HuH-7 (cell line): ENCODE data around the gene NTN1.

ENCODE experiments used
- DNase-seq: peaks from one replicate; pipeline ENCODE4 v3.0.0; 2011; ENCODE audit warnings: low spot score

Gene NTN1

DNA sequence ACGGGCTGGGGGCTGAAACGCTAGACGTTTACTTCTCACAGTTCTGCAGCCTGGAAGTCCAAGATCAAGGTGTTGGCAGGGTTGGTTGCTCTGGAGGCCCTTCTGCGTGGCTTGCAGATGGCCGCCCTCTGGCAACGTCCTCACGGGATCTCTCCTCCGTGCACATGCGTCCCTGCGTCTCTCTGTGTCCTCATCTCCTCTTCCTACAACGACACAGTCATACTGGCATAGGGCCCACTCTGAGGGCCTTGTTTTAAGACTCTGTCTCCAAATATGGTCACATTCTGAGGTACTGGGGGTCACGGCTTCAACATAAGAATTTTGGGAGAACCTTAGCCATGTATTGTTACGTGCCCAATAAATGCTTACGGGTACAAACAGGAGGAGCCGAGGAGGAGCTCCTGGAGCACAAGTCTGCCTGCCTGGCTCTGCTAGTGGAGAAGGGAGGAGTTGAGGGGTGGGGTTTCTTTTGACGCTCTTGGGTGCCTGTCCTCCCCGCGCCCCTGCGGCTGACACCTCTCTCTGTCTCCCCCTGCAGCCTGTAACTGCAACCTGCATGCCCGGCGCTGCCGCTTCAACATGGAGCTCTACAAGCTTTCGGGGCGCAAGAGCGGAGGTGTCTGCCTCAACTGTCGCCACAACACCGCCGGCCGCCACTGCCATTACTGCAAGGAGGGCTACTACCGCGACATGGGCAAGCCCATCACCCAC lies 141.1 kb downstream of the NTN1 start:
- DNase-seq = no peak

DNA sequence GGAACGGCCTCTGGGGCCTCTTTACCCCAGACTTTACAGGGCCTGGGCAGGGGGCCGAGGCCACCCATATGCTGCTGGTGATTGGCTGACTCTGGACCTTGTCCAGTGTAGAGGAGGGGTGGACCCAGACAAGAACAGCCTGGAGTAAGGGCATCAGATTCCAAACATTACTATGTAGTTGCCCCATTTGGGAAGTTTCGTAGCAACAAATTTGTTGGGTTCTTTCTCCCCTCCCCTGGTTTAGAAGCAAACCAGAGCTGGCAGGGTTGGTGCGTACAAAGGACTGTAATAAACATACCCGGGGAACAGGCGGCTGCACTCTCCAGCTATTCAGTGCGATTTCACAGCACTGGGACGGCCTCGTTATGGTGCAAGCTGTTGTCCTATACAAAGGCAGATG lies 145.5 kb downstream of the NTN1 start:
- DNase-seq = peak; percentile 50

DNA sequence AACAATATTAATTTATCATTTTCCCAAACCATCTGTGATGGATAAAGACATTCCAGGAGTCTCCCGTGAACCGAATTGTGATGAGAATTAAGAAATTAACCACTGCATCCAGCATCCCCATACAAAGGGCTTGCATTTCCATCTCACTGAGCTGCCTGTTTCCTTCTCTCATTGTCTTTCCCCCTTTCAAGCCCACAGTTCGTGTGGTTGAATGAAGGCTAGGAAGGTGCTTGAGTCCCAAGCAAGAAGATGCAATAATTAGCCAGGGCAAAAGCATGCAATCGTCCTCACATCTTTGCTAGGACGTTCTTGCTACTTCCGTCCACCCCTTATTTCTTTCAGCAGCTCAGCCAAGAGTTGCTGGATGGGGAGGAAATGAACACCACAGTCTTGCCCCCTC lies 146.1 kb downstream of the NTN1 start:
- DNase-seq = no peak

DNA sequence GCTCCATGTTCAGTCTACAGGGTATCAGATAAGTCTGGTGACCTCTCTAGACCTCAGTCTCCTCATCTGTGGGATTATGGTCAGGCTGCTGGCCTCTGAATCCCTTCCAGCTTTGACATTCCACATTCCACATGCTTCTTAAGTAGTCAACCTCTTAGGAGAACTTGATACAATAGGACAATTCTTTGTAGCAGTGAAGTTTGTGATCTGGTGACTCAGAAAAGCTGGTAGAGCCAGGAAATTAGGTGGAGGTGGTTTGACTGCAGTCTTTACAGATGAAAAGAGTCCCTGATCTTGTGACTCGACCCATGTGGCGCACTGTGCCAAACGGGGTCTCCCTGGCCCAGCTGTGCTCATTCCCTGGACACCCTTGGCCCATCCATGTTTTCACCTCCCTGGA lies 147.8 kb downstream of the NTN1 start:
- DNase-seq = no peak

DNA sequence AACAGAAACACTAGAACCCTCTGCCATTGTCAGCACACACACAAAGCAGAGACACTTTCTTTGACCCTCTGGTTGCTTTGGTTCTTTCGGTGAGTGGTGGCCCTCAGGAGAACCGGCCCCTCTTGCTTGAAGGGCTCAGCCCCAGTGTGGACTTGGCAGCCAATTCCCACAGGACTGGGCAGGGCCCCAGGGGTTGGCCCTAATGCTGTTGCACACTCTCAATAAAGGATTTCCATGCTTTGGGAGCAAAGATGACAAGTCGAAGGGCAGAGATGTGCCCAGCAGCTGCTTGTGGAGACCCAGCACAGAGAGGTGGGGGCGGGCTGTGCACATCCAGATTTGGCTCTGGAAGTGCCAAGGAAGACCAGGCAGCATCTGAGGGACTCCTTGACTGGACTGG lies 149.0 kb downstream of the NTN1 start:
- DNase-seq = no peak

DNA sequence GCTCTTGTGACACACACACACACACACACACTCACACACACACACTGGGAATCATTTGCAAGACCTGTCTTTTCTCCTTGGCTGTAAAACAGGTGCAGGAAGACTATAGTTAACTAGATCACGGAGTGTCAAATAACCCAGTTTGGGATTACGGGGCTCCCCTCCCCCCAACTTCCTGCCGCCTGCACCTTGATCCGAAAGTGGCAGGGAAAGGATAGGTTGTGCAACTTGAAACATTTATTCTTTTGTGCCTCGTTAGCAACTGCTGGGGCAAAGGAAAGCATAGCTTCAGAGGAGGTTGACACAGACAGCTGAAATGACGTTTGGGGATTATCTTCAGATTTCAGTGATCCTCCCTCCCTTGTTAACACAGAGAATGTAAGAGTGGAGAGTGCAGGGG lies 149.5 kb downstream of the NTN1 start:
- no peak for DNase-seq

DNA sequence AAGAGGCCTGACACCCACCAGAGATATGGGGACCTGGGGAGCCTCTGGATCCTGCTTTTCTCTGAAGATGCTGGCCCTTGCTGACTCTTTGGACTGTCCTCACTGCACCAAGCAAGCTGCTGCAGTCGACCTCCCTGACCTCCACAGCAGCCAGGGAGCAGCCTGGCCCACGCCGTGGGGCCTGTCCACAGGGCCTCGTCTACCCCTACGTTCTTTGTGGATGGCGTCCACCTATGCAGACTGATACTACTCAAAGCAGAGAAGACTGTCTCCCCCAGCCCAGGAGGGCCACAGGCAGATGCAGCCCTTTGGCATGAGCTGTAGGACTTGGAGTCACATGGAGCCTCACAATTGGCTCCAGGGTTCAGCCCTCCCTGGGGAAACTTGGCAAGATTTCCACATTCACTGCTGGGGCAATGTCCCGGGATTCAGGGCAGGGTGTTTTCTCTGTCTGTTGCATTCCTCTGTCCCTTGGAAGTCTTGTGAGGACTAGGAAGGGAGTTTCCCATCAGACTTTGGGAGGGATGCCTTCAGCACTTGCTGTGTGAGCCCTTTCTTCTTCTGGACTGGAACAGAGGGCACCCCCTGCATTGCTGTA lies 152.2 kb downstream of the NTN1 start:
- no peak for DNase-seq

DNA sequence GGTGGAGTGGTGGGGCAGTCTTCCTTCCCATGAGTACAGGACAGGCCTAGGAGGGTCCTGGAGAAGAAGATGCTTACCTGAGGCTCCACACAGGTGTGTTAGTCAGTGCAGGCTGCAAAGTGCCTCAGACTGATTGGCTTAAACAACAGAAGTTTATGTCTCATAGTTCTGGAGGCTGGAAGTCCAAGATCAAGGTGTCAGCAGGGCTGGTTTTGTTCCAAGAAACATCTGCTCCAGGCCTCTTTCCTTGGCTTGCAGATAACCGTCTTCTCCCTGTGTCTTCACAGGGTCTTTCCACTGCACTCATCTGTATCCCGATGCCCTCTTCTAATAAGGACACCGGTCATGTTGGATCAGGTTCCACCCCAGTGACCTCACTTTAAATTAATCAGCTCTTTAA lies 153.0 kb downstream of the NTN1 start:
- no peak for DNase-seq

DNA sequence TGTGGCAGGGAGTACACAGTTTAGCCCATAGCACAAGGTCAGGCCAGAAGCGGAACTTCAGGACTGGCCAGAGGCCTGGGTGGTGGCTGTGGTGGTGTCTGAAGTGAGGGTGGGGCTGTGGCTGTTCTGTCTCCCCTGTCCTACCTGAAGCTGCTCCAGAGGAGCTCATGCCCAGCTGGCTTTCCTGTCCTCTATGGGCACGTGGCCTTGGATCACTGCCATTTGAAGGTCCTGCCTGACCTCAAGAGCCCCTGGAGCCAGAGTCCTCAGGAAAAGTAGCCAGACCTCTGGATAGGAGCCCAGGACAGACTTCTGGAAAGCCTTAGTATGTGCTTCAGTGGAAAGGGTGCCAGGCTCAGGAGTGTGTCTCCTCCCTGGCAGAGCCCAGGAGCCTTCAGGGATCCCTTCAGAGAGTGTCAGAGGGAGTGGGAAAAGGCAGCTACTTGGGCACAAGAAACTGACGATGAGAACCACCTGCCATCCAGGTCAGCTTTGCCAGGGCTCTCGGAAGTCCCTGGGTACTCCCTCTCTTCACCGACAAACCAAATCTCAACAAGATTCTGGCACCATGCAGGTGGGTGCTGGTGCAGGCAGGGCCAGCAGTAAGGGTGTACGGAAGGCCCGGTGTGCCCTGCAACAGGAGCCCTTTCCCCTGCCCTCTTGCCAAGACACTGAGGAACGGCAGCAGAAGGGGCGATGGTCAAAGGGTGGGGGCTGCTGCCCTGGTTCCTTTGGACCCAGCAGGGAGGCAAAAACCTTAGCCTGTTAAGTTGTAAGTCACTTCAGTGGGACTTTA lies 153.7 kb downstream of the NTN1 start:
- DNase-seq = no peak

DNA sequence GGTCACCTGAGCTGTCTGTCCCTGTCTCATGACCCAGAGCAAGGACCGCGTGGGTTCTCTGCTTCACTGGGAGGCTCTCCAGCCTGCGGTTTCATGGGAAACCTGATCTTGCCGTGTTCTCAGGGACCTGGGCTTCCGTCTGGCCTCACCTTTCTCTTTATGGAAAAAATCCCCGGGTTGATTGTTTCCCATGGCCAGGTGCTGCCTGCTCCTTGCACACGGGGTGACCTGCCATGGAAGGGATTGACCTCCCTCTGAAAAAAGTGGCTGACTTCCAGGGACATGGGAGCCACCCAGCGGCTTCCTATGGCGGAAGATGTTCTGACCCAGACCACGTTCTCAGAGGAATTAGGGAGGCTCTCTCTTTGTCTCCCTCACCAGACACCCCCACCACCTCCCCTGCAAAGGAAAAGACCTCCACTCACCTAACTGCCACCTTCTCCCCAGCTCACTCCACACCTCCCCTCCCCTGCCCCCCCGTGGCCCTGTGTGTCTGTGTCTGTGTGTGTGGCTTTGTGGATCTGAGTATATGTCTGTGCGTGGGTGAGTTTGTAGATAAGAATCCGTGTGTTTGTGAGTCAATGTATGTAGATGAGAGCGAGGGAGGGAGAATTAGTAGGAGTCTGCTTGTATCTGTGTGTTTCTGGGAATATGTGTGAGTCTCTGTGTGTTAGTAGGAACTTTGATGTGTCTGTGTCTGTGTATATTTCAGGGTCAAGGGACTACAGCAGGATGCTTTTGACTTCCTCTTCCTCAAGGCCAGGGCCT lies 154.6 kb downstream of the NTN1 start:
- DNase-seq = no peak

DNA sequence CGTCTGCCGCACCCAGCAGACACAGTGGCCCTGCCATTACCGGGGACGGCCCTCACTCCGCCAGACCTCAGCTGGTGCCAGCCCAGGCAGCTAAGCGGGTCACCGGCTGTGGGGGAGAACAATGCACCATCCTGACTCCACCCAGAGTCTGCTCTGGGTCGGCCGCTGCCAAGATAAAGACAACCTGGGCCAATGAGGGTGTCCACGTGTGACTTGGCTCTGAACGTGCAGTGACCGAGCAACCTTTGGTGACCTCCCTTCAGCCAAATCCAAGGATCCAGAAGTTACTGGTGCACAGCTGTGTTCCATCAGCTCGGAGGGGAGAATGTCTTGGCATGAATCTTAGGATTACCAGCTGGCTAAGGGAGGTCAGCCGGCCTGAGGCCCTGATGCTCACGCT lies 155.9 kb downstream of the NTN1 start:
- DNase-seq = no peak

DNA sequence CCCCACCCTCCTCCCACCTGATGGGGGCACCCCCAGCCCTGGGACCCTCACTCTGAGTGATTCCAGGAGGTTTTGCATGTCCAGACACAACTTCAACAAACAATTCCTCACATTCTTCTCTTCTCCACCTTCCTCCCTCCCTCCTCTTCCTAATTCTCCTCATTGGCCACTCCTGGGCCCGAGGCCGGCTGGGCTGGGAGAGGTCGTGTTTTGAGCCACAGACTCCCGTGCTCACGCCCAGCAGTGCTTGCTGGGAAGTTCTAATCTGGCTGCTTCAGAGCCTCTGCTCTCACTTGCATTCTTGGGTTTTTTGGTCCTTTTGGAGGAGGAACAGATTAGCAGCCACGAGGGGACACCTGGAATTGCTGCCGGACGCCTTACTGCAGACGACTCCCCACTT lies 157.0 kb downstream of the NTN1 start:
- DNase-seq = no peak

DNA sequence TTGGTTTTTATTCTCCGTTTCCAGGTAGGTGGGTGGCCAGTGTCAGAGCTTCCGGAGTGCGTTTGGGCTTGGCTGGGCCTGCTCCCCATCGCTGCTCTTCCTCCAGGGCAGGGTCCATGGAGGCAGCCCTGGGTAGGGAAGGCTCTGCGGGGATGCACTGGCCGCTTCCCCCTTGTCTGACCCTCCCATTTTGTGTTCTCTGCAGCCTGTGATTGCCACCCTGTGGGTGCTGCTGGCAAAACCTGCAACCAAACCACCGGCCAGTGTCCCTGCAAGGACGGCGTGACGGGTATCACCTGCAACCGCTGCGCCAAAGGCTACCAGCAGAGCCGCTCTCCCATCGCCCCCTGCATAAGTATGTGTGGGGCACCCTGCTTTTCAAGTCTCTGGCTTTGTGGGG lies 158.3 kb downstream of the NTN1 start:
- no peak for DNase-seq

DNA sequence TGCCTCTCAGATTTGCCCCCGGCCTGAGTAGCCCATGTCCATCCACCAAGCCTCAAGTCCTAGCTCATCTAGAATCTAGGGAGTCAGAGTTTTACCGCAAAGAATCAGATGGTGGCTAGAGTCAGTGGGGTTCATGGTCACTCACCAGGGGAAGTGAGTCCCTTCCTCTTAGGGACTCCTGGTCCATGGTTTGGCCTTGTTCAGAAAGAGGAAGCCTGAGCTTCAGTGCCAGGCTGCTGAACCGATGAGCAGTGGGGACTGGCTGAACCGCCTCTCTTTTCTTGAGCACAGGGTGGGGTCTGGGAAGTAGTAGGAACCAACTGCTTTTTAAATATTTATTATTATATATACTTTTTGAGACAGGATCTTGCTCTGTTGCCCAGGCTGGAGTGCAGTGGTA lies 160.3 kb downstream of the NTN1 start:
- no peak for DNase-seq

DNA sequence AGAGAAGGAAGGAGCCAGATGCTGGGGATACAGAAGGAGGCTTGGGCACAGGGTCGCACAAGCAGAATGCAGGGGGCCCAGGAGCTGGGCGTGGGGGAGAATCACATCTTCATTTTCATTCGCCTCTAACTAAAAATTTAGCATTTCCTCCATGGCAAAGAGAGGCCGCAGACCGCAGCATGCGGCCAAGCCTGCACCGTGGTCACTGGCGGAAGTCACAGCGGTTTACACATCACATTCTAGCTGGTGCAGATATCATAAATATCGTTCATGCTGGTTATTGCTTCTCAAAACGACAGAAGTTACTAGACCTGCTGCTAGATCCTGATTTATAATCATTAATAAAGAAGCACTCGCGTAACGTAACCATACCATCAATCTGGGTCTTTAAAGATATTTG lies 162.0 kb downstream of the NTN1 start:
- no peak for DNase-seq

DNA sequence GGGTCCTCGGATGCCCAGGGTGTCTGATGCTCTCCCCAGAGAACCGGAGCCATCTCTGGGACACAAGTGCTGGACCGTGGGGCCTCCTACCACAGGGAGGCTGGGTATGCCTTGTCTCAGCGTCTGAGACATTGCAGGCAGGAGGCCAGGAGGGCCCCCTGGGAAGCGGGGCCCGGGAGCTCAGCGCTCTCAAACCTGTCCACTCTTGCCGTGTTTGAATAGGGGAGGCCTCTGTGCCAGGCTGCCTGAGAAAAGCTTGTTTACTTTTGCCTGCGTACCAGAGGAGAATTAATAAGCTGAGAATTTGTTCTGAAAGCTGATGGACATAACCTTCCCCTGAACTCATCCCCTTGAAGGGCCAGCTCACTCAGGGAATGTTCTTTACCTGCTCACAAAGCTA lies 163.8 kb downstream of the NTN1 start:
- DNase-seq = no peak

DNA sequence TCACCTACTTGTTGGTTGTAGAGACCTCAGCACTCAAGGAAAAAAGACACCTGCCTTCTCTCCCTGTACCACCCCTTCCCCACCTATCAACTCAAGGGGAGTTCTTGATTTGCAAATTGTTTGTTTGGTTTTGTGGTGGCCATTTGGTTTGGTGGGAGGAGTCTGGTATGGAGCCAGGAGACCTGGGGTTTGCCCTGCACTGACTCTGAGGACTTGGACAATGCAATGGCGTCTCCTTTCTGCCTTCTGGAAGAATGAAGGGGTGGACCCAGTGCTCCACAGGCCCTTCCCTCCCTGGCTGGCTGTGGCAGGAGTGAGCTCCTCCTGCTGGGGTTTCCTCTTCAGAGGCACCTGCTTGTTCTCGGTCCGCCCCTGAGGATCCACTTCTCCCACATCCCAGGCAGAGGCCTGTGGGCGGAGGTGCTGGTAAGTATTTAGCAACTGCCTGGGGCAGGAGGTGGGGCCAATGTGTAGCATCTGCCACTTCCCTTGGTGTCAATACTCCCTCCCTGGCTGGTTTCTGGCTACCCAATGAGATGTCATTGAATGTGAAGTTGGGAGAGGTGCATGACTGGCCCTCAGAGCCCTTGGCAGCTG lies 164.5 kb downstream of the NTN1 start:
- no peak for DNase-seq

DNA sequence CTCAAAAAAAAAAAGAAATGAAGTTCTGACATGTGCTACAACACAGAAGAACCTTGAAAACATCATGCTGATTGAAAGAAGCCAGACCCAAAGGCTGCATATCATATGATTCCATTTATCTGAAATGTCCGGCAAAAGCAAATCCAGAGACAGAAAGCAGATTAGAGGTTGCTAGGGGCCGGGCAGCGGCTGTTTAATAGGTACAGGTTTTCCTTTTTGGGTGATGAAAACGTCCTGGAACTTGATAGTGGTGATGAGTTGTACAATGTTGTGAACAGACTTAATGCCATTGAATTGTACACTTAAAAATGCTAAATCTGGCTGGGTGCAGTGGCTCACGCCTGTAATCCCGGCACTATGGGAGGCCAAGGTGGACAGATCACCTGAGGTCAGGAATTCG lies 166.5 kb downstream of the NTN1 start:
- DNase-seq = no peak

DNA sequence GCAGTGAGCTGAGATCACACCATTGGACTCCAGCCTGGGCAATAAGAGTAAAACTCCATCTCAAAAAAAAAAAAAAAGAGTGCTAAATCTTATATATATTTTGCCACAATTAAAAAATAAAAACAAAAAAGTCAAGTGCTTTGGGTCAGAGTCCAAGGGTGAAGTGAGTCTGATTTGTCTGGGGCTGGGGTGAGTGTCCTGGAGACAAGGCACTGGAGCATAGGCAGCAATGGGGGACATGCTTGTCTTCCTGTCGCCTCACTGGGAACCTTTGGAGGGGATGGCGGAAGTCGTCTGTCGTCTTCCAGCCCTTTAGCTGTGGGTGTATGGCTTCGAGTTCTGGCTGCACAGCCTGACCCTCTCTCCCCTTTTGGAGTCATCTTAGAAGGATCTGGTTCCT lies 167.1 kb downstream of the NTN1 start:
- DNase-seq = no peak

DNA sequence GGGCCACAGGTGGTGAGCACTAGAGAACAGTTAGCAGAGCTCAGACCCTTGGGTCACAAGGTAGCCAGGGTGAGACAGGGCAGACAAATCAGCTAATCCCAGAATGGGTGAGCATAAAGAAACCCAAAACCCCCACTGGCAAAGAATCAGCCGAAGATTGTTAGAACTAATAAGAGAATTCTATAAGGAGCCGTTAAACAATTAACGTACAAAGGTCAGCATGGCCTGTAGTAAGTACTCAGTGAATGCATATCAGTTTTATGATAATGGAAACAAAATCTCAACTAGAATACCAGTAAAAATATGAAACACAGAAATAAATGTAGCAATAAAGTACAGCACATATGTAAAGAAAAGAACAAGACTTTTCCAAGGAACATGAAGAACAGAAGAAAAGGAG lies 168.6 kb downstream of the NTN1 start:
- DNase-seq = no peak

DNA sequence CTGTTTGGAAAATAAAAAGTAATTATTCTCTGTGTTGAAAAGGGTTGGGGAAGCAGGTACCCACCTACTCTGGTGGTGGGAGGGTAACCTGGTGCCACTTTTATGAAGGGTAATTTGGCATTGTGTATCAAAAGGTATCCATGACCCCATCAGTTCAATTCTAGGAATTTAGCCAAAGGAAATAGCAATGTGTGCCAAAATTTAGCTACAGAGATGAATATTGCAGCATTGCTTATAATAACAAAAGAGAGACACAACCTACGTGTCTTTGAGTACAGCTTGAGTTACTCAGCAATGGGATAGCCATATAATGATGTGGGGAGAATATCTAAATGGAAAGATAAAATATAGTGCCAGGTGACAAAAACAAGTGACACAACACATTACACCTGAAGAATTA lies 170.7 kb downstream of the NTN1 start:
- DNase-seq = no peak

DNA sequence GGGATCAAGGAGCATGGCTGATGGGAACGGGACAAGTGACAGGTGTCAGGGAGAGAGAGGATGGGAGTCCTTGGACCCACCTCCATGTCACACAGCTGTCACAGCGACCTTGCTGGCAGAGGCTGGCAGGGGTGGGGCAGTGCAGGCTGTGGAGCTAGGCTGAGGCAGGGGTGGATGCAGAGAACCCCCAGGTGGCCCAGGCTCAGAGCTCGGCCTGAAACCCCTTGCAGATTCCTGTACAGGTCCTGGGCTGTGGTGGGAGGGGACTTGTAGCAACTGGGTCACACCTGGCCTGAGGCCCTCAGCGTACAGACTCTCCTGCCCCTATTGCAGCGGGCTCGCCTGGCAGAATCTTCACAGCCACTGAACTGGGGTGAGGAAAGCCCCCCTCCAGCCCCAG lies 174.1 kb downstream of the NTN1 start:
- DNase-seq = no peak
